HG03558 (cell line): ENCODE data around the gene SERP2.

Source experiments
- ATAC-seq: cut with Tn5 transposase; IDR thresholded peaks from one replicate; pipeline ENCODE4 v1.9.1; 2021; ENCODE audit warnings: moderate number of reproducible peaks; ENCODE audit not compliant: unreplicated experiment; ENCODE audit errors: extremely low read depth

The SERP2 gene

GRCh38 chr13:44431150-44431549 is 57.5 kb downstream of the SERP2 start:
- ATAC-seq = no peak

- ATAC-seq = no peak
Observed at GRCh38 chr13:44432650-44433049, 59.0 kb downstream of the SERP2 start.

GRCh38 chr13:44433863-44434765 is 60.5 kb downstream of the SERP2 start:
- no peak for ATAC-seq

GRCh38 chr13:44434766-44435141 is 61.1 kb downstream of the SERP2 start:
- no peak for ATAC-seq

GRCh38 chr13:44435142-44435918 is 61.7 kb downstream of the SERP2 start:
- ATAC-seq = no peak

- no peak for ATAC-seq
Observed at GRCh38 chr13:44435919-44436510, 62.4 kb downstream of the SERP2 start.

- ATAC-seq = no peak
Observed at GRCh38 chr13:44436589-44437337, 63.1 kb downstream of the SERP2 start.

GRCh38 chr13:44437356-44438233 is 64.0 kb downstream of the SERP2 start:
- ATAC-seq = no peak

- no peak for ATAC-seq
Observed at GRCh38 chr13:44438234-44438579, 64.6 kb downstream of the SERP2 start.

GRCh38 chr13:44439452-44440024 is 65.9 kb downstream of the SERP2 start:
- no peak for ATAC-seq

- no peak for ATAC-seq
Observed at GRCh38 chr13:44440046-44440608, 66.5 kb downstream of the SERP2 start.
